Stomach (tissue), 9 donors: ENCODE measurements around the gene CFAP57. TPM values are rescaled to one million over a fixed set of nuclear protein-coding genes. Genes with fewer than 3 reads are reported as not detected.
A peak's percentile ranks its signal among the peaks of the same experiment; 100 is the strongest.

Experiments
- DNase-seq, 2 donors: peaks; one replicate each; pipeline versions ENCODE4 v3.0.0 to v3.0.0-alpha.2; 2013 to 2019
- H3K27ac ChIP-seq, 5 donors: fragments of 200-600 bp in 4 of 5; sonication (generic) in 4 of 5; one replicate each; pipeline ENCODE4 v1.5.1; 2013 to 2019; ENCODE audit warnings: mild to moderate bottlenecking in 1 of 5, moderate library complexity in 1 of 5
- H3K27me3 ChIP-seq, 3 donors: fragments of 200-600 bp; sonication (generic); one replicate each; pipeline ENCODE4 v1.5.1; 2017 to 2019; ENCODE audit warnings: mixed run types in 1 of 3
- H3K36me3 ChIP-seq, 4 donors: fragments of 200-600 bp; sonication (generic); 1 replicate in 3 of 4; 2 replicates in 1 of 4; pipeline ENCODE4 v1.5.1; 2016 to 2019
- H3K4me1 ChIP-seq, 4 donors: fragments of 200-600 bp; sonication (generic); one replicate each; pipeline ENCODE4 v1.5.1; 2016 to 2019
- H3K4me3 ChIP-seq, 4 donors: fragments of 200-600 bp; sonication (generic) in 3 of 4; one replicate each; pipeline ENCODE4 v1.5.1; 2016 to 2019; ENCODE audit warnings: mild to moderate bottlenecking in 1 of 4
- H3K9me3 ChIP-seq, 4 donors: fragments of 200-600 bp; sonication (generic); one replicate each; pipeline ENCODE4 v1.5.1; 2016 to 2019
- EP300 ChIP-seq: sonication (generic); formaldehyde crosslinking; IDR thresholded peaks from one replicate; pipeline ENCODE4 v1.6.1; 2017; ENCODE audit warnings: antibody characterized with exemption
- POLR2A ChIP-seq, 4 donors: fragments of 450-650 bp; IDR thresholded peaks; one replicate each; pipeline ENCODE4 v1.6.1; 2016; ENCODE audit warnings: antibody characterized with exemption in 4 of 4, control low read depth in 2 of 4, mild to moderate bottlenecking in 1 of 4, moderate library complexity in 1 of 4
- POLR2AphosphoS5 ChIP-seq, 3 donors: sonication (generic); formaldehyde crosslinking; IDR thresholded peaks; one replicate each; pipeline ENCODE4 v1.6.1; 2016; ENCODE audit warnings: antibody characterized with exemption in 3 of 3
- WGBS, 5 donors: extraction: QIAGEN DNeasy Blood & Tissue Kit in 3 of 5; methylation state at CpG; one replicate each; pipeline versions ENCODE4 v1.1.5 to v1.1.7; 2013 to 2018; 5-methylcytosine and 5-hydroxymethylcytosine counted together
- intact Hi-C: fragments of 100-400 bp; cut with DNase I; formaldehyde crosslinking; loops from one replicate; pipeline ENCODE4 v1.15.1; 2023; ENCODE audit warnings: low total_unique reads
- polyA plus RNA-seq, 3 donors: library from polyadenylated mRNA; stranded (reverse); fragments of 200-250 nt; gene quantifications; one replicate each; pipeline ENCODE4 v1.2.3, GENCODE V29; 2013
- total RNA-seq, 5 donors: library from RNA; depleted of rRNA; stranded (reverse); fragments of >200 nt; gene quantifications; one replicate each; pipeline versions ENCODE4 v1.1.0 to v1.2.3, GENCODE V29; 2014 to 2016
- TF ChIP-seq, protein P1 (sequence below), 7 experiments: fragments of 450-650 bp in 4 of 7; fragments of 200-600 bp in 3 of 7; sonication (generic) in 3 of 7; IDR thresholded peaks; one replicate each; pipeline ENCODE4 v1.5.1; 2016 to 2019; ENCODE audit warnings: antibody characterized with exemption in 7 of 7, control low read depth in 2 of 7, mild to moderate bottlenecking in 1 of 7
- donor health status: healthy with polysubstance abuse.
- donor health status: Bipolar disorder and iron deficiency.
- donor health status: healthy.

CFAP57 gene
- total and polyA plus RNA-seq, 8 donors = 0.08 to 1.4 (median 0.15) TPM; not detected in 3

DNA sequence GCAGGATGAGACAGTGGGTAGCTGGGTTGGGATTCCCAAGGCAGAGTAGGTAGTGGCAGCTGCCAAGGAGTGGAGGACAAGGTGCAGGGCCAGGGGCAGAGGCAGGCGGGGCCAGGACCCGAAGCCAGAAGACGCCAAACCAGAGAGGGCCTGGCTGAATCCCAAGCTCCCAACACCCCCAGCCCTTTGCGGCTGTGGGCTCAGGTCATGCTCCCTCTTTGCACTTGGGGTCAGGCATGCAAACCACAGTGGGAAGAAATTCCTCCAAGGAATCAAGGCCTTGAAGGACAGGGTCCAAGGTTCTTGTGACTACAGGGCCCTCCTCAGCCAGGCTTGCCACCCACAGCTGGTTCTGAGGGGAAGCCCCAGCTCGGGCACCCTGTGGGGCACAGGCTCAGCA lies 107.0 kb downstream of the CFAP57 start:
- Histone ChIP-seq H3K27me3 (no peaks in the 10 kb centered on the region), H3K4me3 (no peak overlapping the region), H3K27ac (peak overlapping the region in 1 of 5 donors; percentile 6), H3K36me3 (peaks cover 0 to 4% (median 0%) of the 10 kb centered on the region in 4 donors), H3K9me3 (no peaks in the 10 kb centered on the region), H3K4me1 (peaks cover 13 to 47% (median 26%) of the 10 kb centered on the region in 4 donors)
- intact Hi-C loops = no loop called here
- DNase-seq = no peak
- TF ChIP-seq POLR2A (IDR thresholded peaks at IDR 0.05) (no peak), POLR2AphosphoS5 (IDR thresholded peaks at IDR 0.05) (no peak), EP300 (no peak)
- TF ChIP-seq, protein P1, sequence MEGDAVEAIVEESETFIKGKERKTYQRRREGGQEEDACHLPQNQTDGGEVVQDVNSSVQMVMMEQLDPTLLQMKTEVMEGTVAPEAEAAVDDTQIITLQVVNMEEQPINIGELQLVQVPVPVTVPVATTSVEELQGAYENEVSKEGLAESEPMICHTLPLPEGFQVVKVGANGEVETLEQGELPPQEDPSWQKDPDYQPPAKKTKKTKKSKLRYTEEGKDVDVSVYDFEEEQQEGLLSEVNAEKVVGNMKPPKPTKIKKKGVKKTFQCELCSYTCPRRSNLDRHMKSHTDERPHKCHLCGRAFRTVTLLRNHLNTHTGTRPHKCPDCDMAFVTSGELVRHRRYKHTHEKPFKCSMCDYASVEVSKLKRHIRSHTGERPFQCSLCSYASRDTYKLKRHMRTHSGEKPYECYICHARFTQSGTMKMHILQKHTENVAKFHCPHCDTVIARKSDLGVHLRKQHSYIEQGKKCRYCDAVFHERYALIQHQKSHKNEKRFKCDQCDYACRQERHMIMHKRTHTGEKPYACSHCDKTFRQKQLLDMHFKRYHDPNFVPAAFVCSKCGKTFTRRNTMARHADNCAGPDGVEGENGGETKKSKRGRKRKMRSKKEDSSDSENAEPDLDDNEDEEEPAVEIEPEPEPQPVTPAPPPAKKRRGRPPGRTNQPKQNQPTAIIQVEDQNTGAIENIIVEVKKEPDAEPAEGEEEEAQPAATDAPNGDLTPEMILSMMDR (IDR thresholded peaks at IDR 0.05) = no peak
- WGBS, 5 donors = 74 to 85% (median 84%) methylated on average over 4 to 5 of the region's 5 CpGs

DNA sequence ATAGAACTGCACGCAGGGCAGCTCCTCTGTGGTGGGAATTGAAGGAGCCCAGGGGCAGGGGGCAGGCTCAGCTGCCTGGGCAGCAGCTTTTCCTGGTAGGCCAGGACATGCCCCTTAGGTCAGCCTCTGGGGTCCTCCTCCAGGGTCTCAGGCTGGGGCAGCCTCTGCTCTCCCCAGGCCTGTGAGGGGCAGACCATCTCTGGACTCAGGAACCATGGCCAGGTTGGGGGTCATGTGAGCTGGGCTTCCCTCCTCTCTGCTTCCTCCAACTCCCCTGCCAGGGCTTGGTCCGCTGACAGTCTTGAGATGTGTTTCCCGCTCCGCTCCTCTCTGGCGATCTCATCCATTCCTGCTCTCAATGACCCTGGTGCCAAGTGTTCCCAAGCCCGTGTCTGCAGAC lies 107.5 kb downstream of the CFAP57 start:
- H3K27me3 ChIP-seq = no peaks in the 10 kb centered on the region
- DNase-seq = no peak
- no peak overlapping the region for H3K4me3 ChIP-seq
- TF ChIP-seq POLR2AphosphoS5 (IDR thresholded peaks at IDR 0.05) = no peak
- TF ChIP-seq EP300 = no peak
- TF ChIP-seq POLR2A (IDR thresholded peaks at IDR 0.05) = no peak
- TF ChIP-seq, protein P1 (IDR thresholded peaks at IDR 0.05) = no peak
- WGBS, 5 donors = 92 to 97% (median 93%) methylated on average over 5 to 6 of the region's 6 CpGs
- H3K4me1 ChIP-seq = peaks cover 10 to 47% (median 21%) of the 10 kb centered on the region in 4 donors
- H3K36me3 ChIP-seq = peaks cover 0 to 4% (median 0%) of the 10 kb centered on the region in 4 donors
- no peaks in the 10 kb centered on the region for H3K9me3 ChIP-seq
- intact Hi-C loops = no loop called here
- no peak overlapping the region for H3K27ac ChIP-seq

DNA sequence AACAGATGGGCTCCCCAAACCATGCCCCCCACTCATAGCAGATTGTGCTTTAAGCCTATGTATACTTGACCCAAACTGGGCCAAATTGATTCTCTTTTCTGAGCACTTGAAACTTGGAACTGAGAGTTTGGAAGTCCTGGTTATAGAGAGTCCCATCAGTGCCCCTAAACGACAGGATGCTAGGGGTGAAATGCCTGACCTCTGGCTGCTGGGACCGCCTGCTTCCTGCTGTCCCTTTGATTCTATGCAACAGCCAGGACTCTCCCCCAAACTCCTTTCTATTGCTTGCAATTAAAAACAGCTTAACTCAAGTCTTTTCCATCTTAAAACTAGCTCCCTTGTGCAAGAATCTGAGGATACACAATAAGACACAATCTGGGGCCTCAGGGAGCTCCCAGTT lies 108.6 kb downstream of the CFAP57 start:
- H3K27me3 ChIP-seq = peaks cover 0 to 4% (median 0%) of the 10 kb centered on the region in 3 donors
- H3K4me3 ChIP-seq = no peak overlapping the region
- H3K9me3 ChIP-seq = no peaks in the 10 kb centered on the region
- TF ChIP-seq, protein P1 (IDR thresholded peaks at IDR 0.05) = no peak
- no peak for TF ChIP-seq POLR2AphosphoS5 (IDR thresholded peaks at IDR 0.05)
- 55 to 69% (median 66%) methylated on average over 2 of the region's 2 CpGs for WGBS, 5 donors
- peaks cover 10 to 43% (median 19%) of the 10 kb centered on the region in 4 donors for H3K4me1 ChIP-seq
- H3K27ac ChIP-seq = no peak overlapping the region
- H3K36me3 ChIP-seq = peaks cover 0 to 4% (median 0%) of the 10 kb centered on the region in 4 donors
- no peak for DNase-seq
- intact Hi-C loops = no loop called here

DNA sequence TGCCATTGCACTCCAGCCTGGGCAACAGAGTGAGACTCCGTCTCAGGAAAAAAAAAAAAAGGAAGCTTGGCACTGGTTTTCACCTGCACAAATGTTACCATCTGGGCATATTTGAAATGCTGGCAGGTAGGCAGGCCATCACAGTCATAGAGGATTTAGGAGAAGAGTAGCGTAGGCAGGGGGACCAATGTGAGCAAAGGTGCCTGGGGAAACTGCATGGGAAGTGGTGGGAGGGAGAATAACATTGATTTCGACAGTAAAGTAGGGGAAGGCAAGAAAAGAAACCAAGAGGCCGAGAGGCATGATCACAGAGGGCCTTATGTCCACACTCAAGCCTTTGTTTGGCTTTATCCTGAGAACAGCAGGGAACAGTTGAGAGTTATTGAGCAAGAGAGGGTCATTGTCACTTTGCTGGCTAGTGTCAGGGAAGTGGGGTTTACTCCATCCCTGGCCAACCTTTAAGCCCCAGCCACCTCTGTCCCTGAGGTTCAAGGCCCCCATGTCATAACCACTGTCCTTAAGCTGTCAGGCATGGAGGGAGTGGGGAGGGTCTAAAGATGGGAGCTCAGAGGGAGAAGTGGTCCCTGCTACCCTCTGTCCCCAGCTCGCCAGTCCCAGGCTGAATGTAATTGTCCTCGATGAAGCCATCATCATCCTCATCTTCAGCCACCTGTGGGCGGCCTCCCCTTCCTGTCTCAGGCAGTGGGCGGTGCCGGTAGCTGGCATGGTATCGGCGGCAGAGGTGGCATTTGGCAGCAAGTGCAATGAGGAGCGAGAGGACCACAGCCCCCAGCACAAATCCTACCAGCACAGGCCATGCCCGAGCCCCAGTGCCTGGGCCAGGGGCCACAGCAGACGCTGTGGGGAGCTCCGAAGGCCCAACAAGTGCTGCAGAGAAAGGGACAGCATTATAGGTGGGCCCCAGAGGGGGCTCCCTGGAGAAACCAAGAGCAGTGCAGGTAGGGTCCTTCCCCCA lies 110.4 kb downstream of the CFAP57 start:
- WGBS, 5 donors = 75 to 82% (median 78%) methylated on average over 8 to 15 of the region's 15 CpGs
- TF ChIP-seq EP300 (no peak), POLR2A (IDR thresholded peaks at IDR 0.05) (no peak), POLR2AphosphoS5 (IDR thresholded peaks at IDR 0.05) (no peak)
- TF ChIP-seq, protein P1 (IDR thresholded peaks at IDR 0.05) = no peak
- intact Hi-C loops = no loop called here
- no peak overlapping the region for H3K4me3 ChIP-seq
- no peaks in the 10 kb centered on the region for H3K9me3 ChIP-seq
- peaks cover 0 to 4% (median 0%) of the 10 kb centered on the region in 3 donors for H3K27me3 ChIP-seq
- peaks cover 5 to 34% (median 19%) of the 10 kb centered on the region in 4 donors for H3K4me1 ChIP-seq
- DNase-seq = no peak
- peak overlapping the region in 1 of 5 donors; percentile 14 for H3K27ac ChIP-seq
- H3K36me3 ChIP-seq = peaks cover 0 to 4% (median 0%) of the 10 kb centered on the region in 4 donors
